GM12801 (cell line): ENCODE results near the gene POU6F2.

Experiments used
- CTCF ChIP-seq: IDR thresholded peaks from one replicate; pipeline ENCODE4 v1.5.1; 2011; ENCODE audit warnings: control low read depth; ENCODE audit not compliant: insufficient read length; ENCODE audit errors: extremely low read depth

The POU6F2 gene

DNA sequence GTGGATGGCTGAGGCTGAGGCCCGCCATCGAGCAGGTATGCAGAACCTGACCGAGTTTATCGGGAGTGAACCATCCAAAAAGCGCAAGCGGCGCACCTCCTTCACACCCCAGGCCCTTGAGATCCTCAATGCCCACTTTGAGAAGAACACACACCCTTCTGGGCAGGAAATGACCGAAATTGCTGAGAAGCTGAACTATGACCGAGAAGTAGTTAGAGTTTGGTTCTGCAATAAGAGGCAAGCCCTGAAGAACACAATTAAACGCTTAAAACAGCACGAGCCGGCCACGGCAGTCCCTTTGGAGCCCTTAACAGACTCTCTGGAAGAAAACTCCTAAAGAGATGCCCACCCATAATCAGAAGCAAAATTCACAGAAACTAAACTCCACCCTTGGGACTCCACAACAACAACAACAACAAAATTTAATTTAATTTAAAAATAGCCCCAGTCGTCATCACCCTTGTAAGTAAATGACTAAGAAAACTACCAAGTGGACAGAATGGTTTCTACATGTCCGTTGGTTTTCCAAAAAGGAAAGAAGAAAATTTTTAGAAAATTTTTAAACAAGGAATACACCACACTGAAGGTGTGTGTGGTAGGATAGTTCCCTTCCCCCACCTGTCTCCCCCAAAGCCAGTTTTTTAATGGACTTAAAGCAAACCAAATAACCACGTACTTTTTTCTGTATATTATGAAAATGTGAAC, 486.8 kb downstream of the POU6F2 start:
- TF ChIP-seq CTCF, result no peak

DNA sequence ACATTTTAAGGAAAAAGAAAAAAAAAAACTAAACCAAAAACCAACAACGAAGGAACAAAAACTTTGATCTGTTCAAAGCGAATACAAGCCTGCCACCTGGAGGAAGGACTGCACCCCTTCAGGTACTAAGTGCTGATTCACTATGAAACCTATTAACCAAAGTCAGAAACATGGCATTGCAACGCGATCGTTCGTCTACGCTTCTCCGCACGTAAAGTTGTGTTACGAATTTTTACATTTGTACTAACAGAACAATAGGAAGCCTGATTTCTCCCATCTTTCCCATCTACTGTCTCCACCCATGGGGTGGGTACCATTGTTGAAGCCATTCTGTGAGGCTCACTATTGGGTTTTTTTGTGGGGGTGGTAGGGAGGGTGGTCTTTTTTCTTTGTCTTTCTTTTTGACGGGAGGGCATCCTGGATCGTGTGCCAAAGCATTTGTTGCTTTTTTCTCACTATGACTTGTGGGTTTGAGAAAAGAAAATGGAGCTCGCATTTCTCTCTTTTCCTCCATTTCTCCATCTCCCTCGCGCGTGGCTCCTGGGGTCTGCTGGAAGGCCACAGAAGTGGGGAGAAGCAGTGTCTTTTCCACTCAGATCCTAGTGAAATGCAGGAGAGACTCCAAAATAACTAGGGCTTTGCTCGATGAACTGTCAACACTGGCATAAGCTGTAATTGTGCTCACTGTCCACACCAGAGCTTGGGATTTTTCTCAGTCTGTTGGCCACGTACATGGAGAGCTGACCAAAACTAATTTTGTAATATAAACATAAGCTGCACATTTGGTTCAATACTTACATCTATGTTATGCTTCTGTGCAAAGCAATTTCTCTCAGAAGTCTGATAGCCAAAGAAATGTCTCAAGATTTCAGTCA, 487.6 kb downstream of the POU6F2 start:
- TF ChIP-seq CTCF, result no peak

GRCh38 chr7:39468261-39468660, 490.6 kb downstream of the POU6F2 start:
- no peak for TF ChIP-seq CTCF

DNA sequence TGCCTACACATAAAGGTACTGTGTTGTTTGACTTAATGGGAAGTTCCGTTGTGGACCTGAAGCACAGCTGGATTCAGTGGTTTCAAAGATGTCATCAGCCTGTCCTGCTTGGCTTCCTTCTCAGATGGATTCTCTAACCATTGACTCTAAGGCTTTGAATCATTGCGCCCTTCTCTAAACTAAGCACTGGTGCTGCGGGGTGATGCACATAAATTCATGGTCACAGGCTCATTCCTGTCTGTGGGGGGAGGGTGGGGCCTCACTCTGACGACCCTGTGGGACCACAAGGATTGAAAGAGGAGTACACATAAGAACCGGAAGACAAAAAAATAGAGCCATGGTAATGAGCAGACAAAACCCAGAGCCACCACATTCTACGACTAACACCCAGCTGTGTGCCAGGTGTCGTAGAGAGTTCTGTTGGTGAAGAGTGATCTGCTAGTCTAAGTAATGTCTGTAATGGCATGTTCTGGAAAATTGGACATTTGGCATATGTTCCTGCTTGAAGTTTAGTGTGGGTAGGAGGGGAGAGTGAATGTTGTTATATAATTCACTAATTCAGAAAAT, 491.2 kb downstream of the POU6F2 start:
- no peak for TF ChIP-seq CTCF

GRCh38 chr7:39480901-39481300, 503.2 kb downstream of the POU6F2 start:
- no peak for TF ChIP-seq CTCF

DNA sequence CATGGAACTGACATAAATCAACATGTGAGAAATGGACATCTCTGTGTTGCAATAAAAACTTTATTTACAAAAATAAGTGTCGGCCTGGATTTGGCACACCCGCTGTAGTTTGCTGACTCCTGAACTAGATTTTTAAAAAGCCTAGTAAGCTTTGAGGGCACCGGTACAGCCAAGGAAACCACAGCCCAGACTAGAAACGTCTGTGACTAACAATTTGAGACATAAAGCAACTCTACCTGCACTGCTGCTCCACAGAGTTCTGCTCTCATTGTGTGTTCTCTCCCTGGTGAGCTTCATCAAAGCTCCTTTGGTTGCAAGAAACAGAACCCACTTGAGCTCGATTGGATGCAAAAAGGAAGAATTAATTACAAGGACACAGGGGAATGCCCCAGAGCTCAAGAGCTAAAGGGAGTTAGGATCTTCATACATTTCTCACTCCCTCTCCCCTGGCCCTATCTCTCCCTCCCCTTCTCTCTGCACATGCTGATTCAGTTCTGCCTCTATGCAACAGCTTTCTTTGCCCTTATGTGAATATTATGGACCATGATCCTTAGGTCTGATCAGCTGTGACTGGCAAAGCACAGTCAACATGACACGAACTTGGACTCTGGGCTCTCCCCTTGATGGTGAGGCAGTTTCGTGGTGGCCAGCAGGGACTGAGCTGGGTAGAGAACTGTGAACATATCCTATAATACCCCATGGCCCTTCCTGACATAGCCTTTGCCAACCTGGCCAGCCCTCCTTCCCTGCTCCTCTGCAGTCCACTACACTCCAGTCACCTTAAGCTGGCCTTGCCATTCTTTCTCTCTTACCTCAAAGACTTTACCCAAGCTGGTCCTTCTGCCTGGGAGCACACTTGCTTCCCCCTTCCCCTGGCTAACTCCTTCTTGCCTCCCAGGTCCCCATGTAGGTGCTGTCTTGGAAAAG, 511.0 kb downstream of the POU6F2 start:
- no peak for TF ChIP-seq CTCF
